ENCODE results near the gene GUCA2A. TPM values are rescaled to one million over a fixed set of nuclear protein-coding genes. Genes with fewer than 3 reads are reported as not detected.

The GUCA2A gene
- total and polyA plus RNA-seq, 2 of the 4 experiments (the other 2 are of a cell fraction): not detected

- Histone ChIP-seq H3K56ac (ENCODE audit: extremely low read depth, insufficient read depth, low read length) (no peak overlapping the region), H3K4me2 (ENCODE audit: low read depth, low read length) (no peak overlapping the region), H3K36me3 (ENCODE audit: control insufficient read depth, insufficient read depth, low read length) (no peaks in the 10 kb centered on the region), H3K27me3 (ENCODE audit: control insufficient read depth, insufficient read depth, low read length) (peaks cover 5% of the 10 kb centered on the region), H3K9me3 (ENCODE audit: control insufficient read depth, insufficient read depth, low read length) (no peaks in the 10 kb centered on the region), H3K18ac (ENCODE audit: low read depth, low read length) (no peak overlapping the region), H2BK120ac (ENCODE audit: low read depth, low read length) (no peak overlapping the region), H3K14ac (replicated peaks; ENCODE audit: low read depth, low read length) (no peak overlapping the region), H3K27ac (ENCODE audit: insufficient read depth, low read length) (no peak overlapping the region), H3K4me1 (ENCODE audit: control insufficient read depth, insufficient read depth, low read length) (no peaks in the 10 kb centered on the region), H2AK5ac (ENCODE audit: low read depth, low read length) (no peak overlapping the region), H4K8ac (ENCODE audit: low read depth in 2 of 2, low read length in 2 of 2) (no peak overlapping the region), H3K4ac (ENCODE audit: low read depth, low read length) (no peak overlapping the region), H4K91ac (ENCODE audit: insufficient read depth, low read depth, low read length) (no peak overlapping the region), H3K4me3 (ENCODE audit: insufficient read depth, low read depth, low read length) (no peak overlapping the region), H4K20me1 (ENCODE audit: insufficient read depth, low read length) (no peaks in the 10 kb centered on the region), H2BK15ac (ENCODE audit: low read depth, low read length) (no peak overlapping the region), H2AK9ac (replicated peaks; ENCODE audit: low read depth, low read length, poor library complexity) (no peak overlapping the region), H3K9ac (ENCODE audit: low read depth, low read length) (no peak overlapping the region), H3K79me1 (ENCODE audit: low read depth in 1 of 2, low read length in 2 of 2) (no peaks in the 10 kb centered on the region), H4K5ac (ENCODE audit: low read depth, low read length) (no peak overlapping the region), H3K9me1 (ENCODE audit: insufficient read depth, low read length) (no peaks in the 10 kb centered on the region), H2BK5ac (ENCODE audit: low read depth, low read length, poor library complexity, severe bottlenecking) (no peak overlapping the region), H2AFZ (replicated peaks; ENCODE audit: low read length, poor library complexity) (no peak overlapping the region), H3K23ac (ENCODE audit: low read depth, low read length) (no peak overlapping the region), H2BK20ac (ENCODE audit: low read depth, low read length) (no peak overlapping the region)
- dilution Hi-C loops (cut with HindIII; ENCODE audit: low sequenced_read_pairs, unreplicated experiment) (no loop called here), intact Hi-C loops (cut with micrococcal nuclease) (no loop called here), in situ Hi-C loops (cut with MboI; ENCODE audit: low sequenced_read_pairs) (no loop called here)
- CTCF ChIA-PET: no interaction called here
- no TSS peak for BruUV-seq (replicated peaks)
- no CpG with 5 or more reads among the region's 5 CpGs for WGBS, 2 experiments (ENCODE audit: extremely low coverage in 2 of 2, insufficient read length in 1 of 2)
- ATAC-seq (ENCODE audit: low read depth) (no peak), DNase-seq (no peak)
- POLR2A ChIA-PET (ENCODE audit: unreplicated experiment): no interaction called here
- TF ChIP-seq BHLHE40 (IDR thresholded peaks at IDR 0.05; ENCODE audit: low read depth, low read length) (no peak), MAZ (IDR thresholded peaks at IDR 0.05; ENCODE audit: borderline replicate concordance, low read depth, low read length) (no peak), MXI1 (IDR thresholded peaks at IDR 0.05; ENCODE audit: borderline replicate concordance, low read depth, low read length) (no peak), RAD21 (IDR thresholded peaks at IDR 0.05; ENCODE audit: low read length) (no peak), USF2 (IDR thresholded peaks at IDR 0.05; ENCODE audit: low read depth, low read length) (no peak)
These were observed 50.3 kb downstream of the GUCA2A start for GRCh38 chr1:42114229-42114628.

Other genes starting within 250 kb of the GUCA2A start
- 1.1 and 1.4 TPM in 2 replicates for gene HIVEP3, start 245.8 kb downstream of the GUCA2A start, total RNA-seq (2012; rRNA removed)
- 3.6 and 4.0 TPM in 2 replicates for gene HIVEP3, start 245.8 kb downstream of the GUCA2A start, polyA plus RNA-seq (2012; rRNA removed)
- gene GUCA2B, start 11.3 kb downstream of the GUCA2A start, total RNA-seq (2012; rRNA removed): not detected in 2 replicates
- not detected in 2 replicates for gene GUCA2B, start 11.3 kb downstream of the GUCA2A start, polyA plus RNA-seq (2012; rRNA removed)
- gene FOXJ3, start 170.5 kb upstream of the GUCA2A start, total RNA-seq (2012; rRNA removed): 28.1 and 30.5 TPM in 2 replicates
- 16.6 and 16.7 TPM in 2 replicates for gene FOXJ3, start 170.5 kb upstream of the GUCA2A start, polyA plus RNA-seq (2012; rRNA removed)
- not detected in 2 replicates for gene RIMKLA, start 216.0 kb upstream of the GUCA2A start, total RNA-seq (2012; rRNA removed)
- gene RIMKLA, start 216.0 kb upstream of the GUCA2A start, polyA plus RNA-seq (2012; rRNA removed): not detected in 2 replicates

Data from IMR-90 (cell line).